Neural cell (in vitro differentiated cells): Measurements from ENCODE around the gene DCAF16.

Experiments used
- CTCF ChIP-seq: fragments of 450-650 bp; IDR thresholded peaks from 2 replicates; pipeline ENCODE4 v1.5.1; 2014; ENCODE audit warnings: antibody characterized with exemption, mild to moderate bottlenecking, moderate library complexity; ENCODE audit not compliant: poor library complexity, severe bottlenecking
- EP300 ChIP-seq: fragments of 450-650 bp; conservative IDR thresholded peaks from 2 replicates; pipeline ENCODE4 v1.6.1; 2014; ENCODE audit warnings: antibody characterized with exemption, mild to moderate bottlenecking, moderate library complexity; ENCODE audit not compliant: poor library complexity, severe bottlenecking
- SMC3 ChIP-seq: fragments of 450-650 bp; conservative IDR thresholded peaks from 2 replicates; pipeline ENCODE4 v1.6.1; 2014; ENCODE audit warnings: antibody characterized with exemption, mild to moderate bottlenecking, moderate library complexity; ENCODE audit not compliant: poor library complexity
- TAF1 ChIP-seq: IDR thresholded peaks from 2 replicates; pipeline ENCODE4 v1.6.1; 2012; ENCODE audit warnings: low read depth
- TF ChIP-seq, protein P1 (sequence below): IDR thresholded peaks from 2 replicates; pipeline ENCODE4 v1.6.1; 2012; ENCODE audit warnings: borderline replicate concordance

DNA sequence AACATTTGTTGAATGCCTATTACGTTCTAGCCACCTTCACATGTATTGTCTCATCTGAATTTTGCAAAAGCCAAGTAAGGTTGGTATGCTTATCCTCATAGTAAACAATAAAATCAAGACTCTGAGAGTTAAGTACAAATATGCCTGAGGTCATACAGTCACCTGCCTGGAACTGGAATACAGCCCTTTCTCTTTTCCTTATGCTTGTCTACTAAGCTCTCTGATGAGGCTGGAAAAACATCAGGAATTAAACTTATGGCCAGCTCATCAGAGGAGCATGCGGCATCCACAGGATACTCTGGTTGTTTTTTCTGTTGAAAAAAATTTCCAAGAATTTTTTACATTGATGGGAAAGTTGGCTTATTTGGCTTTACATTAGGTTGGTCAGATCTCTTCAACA is 35.7 kb upstream of the DCAF16 start:
- TF ChIP-seq CTCF (no peak), TAF1 (no peak), SMC3 (no peak), EP300 (no peak)
- TF ChIP-seq, protein P1, sequence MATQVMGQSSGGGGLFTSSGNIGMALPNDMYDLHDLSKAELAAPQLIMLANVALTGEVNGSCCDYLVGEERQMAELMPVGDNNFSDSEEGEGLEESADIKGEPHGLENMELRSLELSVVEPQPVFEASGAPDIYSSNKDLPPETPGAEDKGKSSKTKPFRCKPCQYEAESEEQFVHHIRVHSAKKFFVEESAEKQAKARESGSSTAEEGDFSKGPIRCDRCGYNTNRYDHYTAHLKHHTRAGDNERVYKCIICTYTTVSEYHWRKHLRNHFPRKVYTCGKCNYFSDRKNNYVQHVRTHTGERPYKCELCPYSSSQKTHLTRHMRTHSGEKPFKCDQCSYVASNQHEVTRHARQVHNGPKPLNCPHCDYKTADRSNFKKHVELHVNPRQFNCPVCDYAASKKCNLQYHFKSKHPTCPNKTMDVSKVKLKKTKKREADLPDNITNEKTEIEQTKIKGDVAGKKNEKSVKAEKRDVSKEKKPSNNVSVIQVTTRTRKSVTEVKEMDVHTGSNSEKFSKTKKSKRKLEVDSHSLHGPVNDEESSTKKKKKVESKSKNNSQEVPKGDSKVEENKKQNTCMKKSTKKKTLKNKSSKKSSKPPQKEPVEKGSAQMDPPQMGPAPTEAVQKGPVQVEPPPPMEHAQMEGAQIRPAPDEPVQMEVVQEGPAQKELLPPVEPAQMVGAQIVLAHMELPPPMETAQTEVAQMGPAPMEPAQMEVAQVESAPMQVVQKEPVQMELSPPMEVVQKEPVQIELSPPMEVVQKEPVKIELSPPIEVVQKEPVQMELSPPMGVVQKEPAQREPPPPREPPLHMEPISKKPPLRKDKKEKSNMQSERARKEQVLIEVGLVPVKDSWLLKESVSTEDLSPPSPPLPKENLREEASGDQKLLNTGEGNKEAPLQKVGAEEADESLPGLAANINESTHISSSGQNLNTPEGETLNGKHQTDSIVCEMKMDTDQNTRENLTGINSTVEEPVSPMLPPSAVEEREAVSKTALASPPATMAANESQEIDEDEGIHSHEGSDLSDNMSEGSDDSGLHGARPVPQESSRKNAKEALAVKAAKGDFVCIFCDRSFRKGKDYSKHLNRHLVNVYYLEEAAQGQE: no peak
